ENCODE measurements around the gene CETN3. TPM values are rescaled to one million over a fixed set of nuclear protein-coding genes. Genes with fewer than 3 reads are reported as not detected.

The CETN3 gene
- total and polyA plus RNA-seq, 9 of the 15 experiments (the other 6 are each of a cell fraction or from before 2014, with no cell fraction given) = 43.3 to 113 (median 82.4) TPM

DNA sequence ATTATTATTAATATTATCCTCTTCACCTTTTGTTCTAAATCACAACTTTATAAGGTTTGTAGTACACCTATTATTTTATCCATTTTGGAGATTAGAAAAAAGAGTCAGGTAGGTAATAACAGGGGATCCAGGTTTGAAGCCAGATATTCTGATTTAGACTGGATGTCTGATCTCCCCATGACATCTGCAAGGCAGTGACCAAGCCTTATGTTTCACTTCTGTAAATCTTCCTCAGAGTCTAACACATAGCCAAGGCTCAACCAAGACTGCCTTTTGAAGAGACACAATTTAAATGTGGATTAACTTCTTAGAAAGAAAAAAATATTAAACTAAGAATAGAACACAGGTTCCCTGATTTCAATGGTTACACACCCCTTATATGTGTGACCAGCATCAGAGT lies 44.2 kb downstream of the CETN3 start (continued):
- TF ChIP-seq, protein P1, sequence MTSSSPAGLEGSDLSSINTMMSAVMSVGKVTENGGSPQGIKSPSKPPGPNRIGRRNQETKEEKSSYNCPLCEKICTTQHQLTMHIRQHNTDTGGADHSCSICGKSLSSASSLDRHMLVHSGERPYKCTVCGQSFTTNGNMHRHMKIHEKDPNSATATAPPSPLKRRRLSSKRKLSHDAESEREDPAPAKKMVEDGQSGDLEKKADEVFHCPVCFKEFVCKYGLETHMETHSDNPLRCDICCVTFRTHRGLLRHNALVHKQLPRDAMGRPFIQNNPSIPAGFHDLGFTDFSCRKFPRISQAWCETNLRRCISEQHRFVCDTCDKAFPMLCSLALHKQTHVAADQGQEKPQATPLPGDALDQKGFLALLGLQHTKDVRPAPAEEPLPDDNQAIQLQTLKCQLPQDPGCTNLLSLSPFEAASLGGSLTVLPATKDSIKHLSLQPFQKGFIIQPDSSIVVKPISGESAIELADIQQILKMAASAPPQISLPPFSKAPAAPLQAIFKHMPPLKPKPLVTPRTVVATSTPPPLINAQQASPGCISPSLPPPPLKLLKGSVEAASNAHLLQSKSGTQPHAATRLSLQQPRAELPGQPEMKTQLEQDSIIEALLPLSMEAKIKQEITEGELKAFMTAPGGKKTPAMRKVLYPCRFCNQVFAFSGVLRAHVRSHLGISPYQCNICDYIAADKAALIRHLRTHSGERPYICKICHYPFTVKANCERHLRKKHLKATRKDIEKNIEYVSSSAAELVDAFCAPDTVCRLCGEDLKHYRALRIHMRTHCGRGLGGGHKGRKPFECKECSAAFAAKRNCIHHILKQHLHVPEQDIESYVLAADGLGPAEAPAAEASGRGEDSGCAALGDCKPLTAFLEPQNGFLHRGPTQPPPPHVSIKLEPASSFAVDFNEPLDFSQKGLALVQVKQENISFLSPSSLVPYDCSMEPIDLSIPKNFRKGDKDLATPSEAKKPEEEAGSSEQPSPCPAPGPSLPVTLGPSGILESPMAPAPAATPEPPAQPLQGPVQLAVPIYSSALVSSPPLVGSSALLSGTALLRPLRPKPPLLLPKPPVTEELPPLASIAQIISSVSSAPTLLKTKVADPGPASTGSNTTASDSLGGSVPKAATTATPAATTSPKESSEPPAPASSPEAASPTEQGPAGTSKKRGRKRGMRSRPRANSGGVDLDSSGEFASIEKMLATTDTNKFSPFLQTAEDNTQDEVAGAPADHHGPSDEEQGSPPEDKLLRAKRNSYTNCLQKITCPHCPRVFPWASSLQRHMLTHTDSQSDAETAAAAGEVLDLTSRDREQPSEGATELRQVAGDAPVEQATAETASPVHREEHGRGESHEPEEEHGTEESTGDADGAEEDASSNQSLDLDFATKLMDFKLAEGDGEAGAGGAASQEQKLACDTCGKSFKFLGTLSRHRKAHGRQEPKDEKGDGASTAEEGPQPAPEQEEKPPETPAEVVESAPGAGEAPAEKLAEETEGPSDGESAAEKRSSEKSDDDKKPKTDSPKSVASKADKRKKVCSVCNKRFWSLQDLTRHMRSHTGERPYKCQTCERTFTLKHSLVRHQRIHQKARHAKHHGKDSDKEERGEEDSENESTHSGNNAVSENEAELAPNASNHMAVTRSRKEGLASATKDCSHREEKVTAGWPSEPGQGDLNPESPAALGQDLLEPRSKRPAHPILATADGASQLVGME (CRISPR knock-in tag; IDR thresholded peaks at IDR 0.05) = no peak
- TF ChIP-seq ZNF586 (CRISPR knock-in tag; conservative IDR thresholded peaks at IDR 0.05) = no peak
- TF ChIP-seq, protein P2, sequence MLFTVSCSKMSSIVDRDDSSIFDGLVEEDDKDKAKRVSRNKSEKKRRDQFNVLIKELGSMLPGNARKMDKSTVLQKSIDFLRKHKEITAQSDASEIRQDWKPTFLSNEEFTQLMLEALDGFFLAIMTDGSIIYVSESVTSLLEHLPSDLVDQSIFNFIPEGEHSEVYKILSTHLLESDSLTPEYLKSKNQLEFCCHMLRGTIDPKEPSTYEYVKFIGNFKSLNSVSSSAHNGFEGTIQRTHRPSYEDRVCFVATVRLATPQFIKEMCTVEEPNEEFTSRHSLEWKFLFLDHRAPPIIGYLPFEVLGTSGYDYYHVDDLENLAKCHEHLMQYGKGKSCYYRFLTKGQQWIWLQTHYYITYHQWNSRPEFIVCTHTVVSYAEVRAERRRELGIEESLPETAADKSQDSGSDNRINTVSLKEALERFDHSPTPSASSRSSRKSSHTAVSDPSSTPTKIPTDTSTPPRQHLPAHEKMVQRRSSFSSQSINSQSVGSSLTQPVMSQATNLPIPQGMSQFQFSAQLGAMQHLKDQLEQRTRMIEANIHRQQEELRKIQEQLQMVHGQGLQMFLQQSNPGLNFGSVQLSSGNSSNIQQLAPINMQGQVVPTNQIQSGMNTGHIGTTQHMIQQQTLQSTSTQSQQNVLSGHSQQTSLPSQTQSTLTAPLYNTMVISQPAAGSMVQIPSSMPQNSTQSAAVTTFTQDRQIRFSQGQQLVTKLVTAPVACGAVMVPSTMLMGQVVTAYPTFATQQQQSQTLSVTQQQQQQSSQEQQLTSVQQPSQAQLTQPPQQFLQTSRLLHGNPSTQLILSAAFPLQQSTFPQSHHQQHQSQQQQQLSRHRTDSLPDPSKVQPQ (CRISPR knock-in tag; IDR thresholded peaks at IDR 0.05; ENCODE audit: borderline replicate concordance) = no peak
- TF ChIP-seq, protein P3, sequence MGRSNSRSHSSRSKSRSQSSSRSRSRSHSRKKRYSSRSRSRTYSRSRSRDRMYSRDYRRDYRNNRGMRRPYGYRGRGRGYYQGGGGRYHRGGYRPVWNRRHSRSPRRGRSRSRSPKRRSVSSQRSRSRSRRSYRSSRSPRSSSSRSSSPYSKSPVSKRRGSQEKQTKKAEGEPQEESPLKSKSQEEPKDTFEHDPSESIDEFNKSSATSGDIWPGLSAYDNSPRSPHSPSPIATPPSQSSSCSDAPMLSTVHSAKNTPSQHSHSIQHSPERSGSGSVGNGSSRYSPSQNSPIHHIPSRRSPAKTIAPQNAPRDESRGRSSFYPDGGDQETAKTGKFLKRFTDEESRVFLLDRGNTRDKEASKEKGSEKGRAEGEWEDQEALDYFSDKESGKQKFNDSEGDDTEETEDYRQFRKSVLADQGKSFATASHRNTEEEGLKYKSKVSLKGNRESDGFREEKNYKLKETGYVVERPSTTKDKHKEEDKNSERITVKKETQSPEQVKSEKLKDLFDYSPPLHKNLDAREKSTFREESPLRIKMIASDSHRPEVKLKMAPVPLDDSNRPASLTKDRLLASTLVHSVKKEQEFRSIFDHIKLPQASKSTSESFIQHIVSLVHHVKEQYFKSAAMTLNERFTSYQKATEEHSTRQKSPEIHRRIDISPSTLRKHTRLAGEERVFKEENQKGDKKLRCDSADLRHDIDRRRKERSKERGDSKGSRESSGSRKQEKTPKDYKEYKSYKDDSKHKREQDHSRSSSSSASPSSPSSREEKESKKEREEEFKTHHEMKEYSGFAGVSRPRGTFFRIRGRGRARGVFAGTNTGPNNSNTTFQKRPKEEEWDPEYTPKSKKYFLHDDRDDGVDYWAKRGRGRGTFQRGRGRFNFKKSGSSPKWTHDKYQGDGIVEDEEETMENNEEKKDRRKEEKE (IDR thresholded peaks at IDR 0.05; ENCODE audit: borderline replicate concordance in 1 of 2, control insufficient read depth in 1 of 2, low read depth in 2 of 2, low read length in 1 of 2) = no peak
- TF ChIP-seq, protein P4, sequence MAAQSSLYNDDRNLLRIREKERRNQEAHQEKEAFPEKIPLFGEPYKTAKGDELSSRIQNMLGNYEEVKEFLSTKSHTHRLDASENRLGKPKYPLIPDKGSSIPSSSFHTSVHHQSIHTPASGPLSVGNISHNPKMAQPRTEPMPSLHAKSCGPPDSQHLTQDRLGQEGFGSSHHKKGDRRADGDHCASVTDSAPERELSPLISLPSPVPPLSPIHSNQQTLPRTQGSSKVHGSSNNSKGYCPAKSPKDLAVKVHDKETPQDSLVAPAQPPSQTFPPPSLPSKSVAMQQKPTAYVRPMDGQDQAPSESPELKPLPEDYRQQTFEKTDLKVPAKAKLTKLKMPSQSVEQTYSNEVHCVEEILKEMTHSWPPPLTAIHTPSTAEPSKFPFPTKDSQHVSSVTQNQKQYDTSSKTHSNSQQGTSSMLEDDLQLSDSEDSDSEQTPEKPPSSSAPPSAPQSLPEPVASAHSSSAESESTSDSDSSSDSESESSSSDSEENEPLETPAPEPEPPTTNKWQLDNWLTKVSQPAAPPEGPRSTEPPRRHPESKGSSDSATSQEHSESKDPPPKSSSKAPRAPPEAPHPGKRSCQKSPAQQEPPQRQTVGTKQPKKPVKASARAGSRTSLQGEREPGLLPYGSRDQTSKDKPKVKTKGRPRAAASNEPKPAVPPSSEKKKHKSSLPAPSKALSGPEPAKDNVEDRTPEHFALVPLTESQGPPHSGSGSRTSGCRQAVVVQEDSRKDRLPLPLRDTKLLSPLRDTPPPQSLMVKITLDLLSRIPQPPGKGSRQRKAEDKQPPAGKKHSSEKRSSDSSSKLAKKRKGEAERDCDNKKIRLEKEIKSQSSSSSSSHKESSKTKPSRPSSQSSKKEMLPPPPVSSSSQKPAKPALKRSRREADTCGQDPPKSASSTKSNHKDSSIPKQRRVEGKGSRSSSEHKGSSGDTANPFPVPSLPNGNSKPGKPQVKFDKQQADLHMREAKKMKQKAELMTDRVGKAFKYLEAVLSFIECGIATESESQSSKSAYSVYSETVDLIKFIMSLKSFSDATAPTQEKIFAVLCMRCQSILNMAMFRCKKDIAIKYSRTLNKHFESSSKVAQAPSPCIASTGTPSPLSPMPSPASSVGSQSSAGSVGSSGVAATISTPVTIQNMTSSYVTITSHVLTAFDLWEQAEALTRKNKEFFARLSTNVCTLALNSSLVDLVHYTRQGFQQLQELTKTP (IDR thresholded peaks at IDR 0.05; ENCODE audit: low read depth in 1 of 2, partially characterized antibody in 2 of 2) = no peak
- TF ChIP-seq, protein P5, sequence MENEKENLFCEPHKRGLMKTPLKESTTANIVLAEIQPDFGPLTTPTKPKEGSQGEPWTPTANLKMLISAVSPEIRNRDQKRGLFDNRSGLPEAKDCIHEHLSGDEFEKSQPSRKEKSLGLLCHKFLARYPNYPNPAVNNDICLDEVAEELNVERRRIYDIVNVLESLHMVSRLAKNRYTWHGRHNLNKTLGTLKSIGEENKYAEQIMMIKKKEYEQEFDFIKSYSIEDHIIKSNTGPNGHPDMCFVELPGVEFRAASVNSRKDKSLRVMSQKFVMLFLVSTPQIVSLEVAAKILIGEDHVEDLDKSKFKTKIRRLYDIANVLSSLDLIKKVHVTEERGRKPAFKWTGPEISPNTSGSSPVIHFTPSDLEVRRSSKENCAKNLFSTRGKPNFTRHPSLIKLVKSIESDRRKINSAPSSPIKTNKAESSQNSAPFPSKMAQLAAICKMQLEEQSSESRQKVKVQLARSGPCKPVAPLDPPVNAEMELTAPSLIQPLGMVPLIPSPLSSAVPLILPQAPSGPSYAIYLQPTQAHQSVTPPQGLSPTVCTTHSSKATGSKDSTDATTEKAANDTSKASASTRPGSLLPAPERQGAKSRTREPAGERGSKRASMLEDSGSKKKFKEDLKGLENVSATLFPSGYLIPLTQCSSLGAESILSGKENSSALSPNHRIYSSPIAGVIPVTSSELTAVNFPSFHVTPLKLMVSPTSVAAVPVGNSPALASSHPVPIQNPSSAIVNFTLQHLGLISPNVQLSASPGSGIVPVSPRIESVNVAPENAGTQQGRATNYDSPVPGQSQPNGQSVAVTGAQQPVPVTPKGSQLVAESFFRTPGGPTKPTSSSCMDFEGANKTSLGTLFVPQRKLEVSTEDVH (IDR thresholded peaks at IDR 0.05; ENCODE audit: low read depth, partially characterized antibody) = no peak
- TF ChIP-seq SMARCE1 (IDR thresholded peaks at IDR 0.05) = no peak

Measured in K562 (cell line).